Ammon's horn (tissue), 1 donor: ENCODE results near the gene LSM12.

Experiments used
- DNase-seq: peaks from one replicate; pipeline ENCODE4 v3.0.0-alpha.2; 2016; ENCODE audit warnings: low spot score

The LSM12 gene

GRCh38 chr17:43986225-43986981 lies 80.1 kb downstream of the LSM12 start:
- DNase-seq, result peak; percentile 37

DNA sequence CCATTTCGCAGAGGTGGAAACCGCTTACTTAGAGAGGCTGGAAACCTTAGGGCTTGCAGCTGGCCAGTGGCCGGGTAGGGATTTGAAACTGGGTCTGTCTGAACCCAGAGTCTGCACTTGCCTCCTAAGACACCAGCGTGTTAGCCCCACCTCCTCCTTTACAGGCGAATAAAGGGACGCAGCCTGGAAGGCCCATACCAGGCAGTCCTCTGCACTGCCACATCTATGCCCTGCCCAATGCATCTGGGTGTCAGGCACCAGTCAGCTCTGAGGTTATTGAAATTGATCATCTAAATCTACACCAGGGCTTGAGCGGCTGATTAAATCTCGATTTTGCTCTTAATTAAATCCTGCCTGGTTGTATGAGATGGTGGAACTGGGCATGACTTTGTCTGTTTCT lies 82.0 kb downstream of the LSM12 start:
- no peak for DNase-seq
